Stomach smooth muscle (tissue), 2 donors: ENCODE data around the gene CD81.

Experiments used
- H3K27ac ChIP-seq: one replicate; pipeline ENCODE4 v1.7.0; 2013; ENCODE audit warnings: mild to moderate bottlenecking, low read length, inconsistent platforms
- H3K27me3 ChIP-seq, 2 donors: one replicate each; pipeline ENCODE4 v1.7.0; 2013; ENCODE audit warnings: low read length in 2 of 2; ENCODE audit not compliant: insufficient read depth in 2 of 2, control insufficient read depth in 1 of 2
- H3K36me3 ChIP-seq, 2 donors: one replicate each; pipeline ENCODE4 v1.7.0; 2013; ENCODE audit warnings: low read length in 2 of 2; ENCODE audit not compliant: control insufficient read depth in 2 of 2, insufficient read depth in 2 of 2
- H3K4me1 ChIP-seq: one replicate; pipeline ENCODE4 v1.7.0; 2013; ENCODE audit warnings: low read length; ENCODE audit not compliant: control insufficient read depth, insufficient read depth
- H3K4me3 ChIP-seq, 2 donors: one replicate each; pipeline ENCODE4 v1.7.0; 2013; ENCODE audit warnings: low read length in 2 of 2
- H3K9ac ChIP-seq, 2 donors: one replicate each; pipeline ENCODE4 v1.7.0; 2013; ENCODE audit warnings: low read length in 2 of 2, mild to moderate bottlenecking in 1 of 2
- H3K9me3 ChIP-seq, 2 donors: one replicate each; pipeline ENCODE4 v1.7.0; 2013; ENCODE audit warnings: low read length in 2 of 2; ENCODE audit not compliant: control insufficient read depth in 2 of 2
- donor health status: healthy.
- donor health status: Pancreatic carcinoma.

Gene CD81

GRCh38 chr11:2383852-2384804 lies 7.0 kb downstream of the CD81 start:
- Histone ChIP-seq H3K27me3 (no peaks in the 10 kb centered on the region), H3K9me3 (no peaks in the 10 kb centered on the region), H3K36me3 (peaks cover 0 to 4% of the 10 kb centered on the region in 2 donors), H3K27ac (peak overlapping the region; percentile 94), H3K9ac (peak overlapping the region in 1 of 2 donors; percentile 17), H3K4me1 (peaks cover 95% of the 10 kb centered on the region), H3K4me3 (peak overlapping the region; percentile 37 to 59)

GRCh38 chr11:2385156-2386151 lies 8.3 kb downstream of the CD81 start:
- peak overlapping the region; percentile 36 to 59 for H3K4me3 ChIP-seq
- H3K9ac ChIP-seq: peak overlapping the region in 1 of 2 donors; percentile 62
- peak overlapping the region; percentile 94 for H3K27ac ChIP-seq

GRCh38 chr11:2386591-2386990 lies 9.5 kb downstream of the CD81 start:
- peaks cover 2 to 7% of the 10 kb centered on the region in 2 donors for H3K36me3 ChIP-seq
- H3K9me3 ChIP-seq: no peaks in the 10 kb centered on the region
- peak overlapping the region; percentile 31 to 44 for H3K4me3 ChIP-seq
- no peaks in the 10 kb centered on the region for H3K27me3 ChIP-seq
- peak overlapping the region; percentile 58 to 62 for H3K9ac ChIP-seq
- H3K27ac ChIP-seq: peak overlapping the region; percentile 94
- peaks cover 96% of the 10 kb centered on the region for H3K4me1 ChIP-seq

More at GRCh38 chr11:2385156-2386151, 8.3 kb downstream of the CD81 start:
- Histone ChIP-seq H3K27me3 (no peaks in the 10 kb centered on the region), H3K4me1 (peaks cover 97% of the 10 kb centered on the region), H3K36me3 (peaks cover 0 to 6% of the 10 kb centered on the region in 2 donors), H3K9me3 (no peaks in the 10 kb centered on the region)

GRCh38 chr11:2387266-2387987 lies 10.3 kb downstream of the CD81 start:
- Histone ChIP-seq H3K27ac (peak overlapping the region; percentile 94), H3K36me3 (peaks cover 3 to 11% of the 10 kb centered on the region in 2 donors), H3K4me1 (peaks cover 96% of the 10 kb centered on the region), H3K9ac (peak overlapping the region; percentile 58 to 62), H3K4me3 (peak overlapping the region in 1 of 2 donors; percentile 44), H3K27me3 (no peaks in the 10 kb centered on the region), H3K9me3 (no peaks in the 10 kb centered on the region)

GRCh38 chr11:2388431-2389376 lies 11.6 kb downstream of the CD81 start:
- peak overlapping the region; percentile 94 for H3K27ac ChIP-seq
- peak overlapping the region; percentile 47 to 60 for H3K9ac ChIP-seq
- H3K36me3 ChIP-seq: peaks cover 4 to 11% of the 10 kb centered on the region in 2 donors
- H3K4me3 ChIP-seq: peak overlapping the region in 1 of 2 donors; percentile 49
- no peaks in the 10 kb centered on the region for H3K27me3 ChIP-seq
- no peaks in the 10 kb centered on the region for H3K9me3 ChIP-seq
- peaks cover 93% of the 10 kb centered on the region for H3K4me1 ChIP-seq

GRCh38 chr11:2389377-2390026 lies 12.4 kb downstream of the CD81 start:
- Histone ChIP-seq H3K4me1 (peaks cover 90% of the 10 kb centered on the region), H3K27ac (peak overlapping the region; percentile 94), H3K9me3 (no peaks in the 10 kb centered on the region), H3K9ac (peak overlapping the region; percentile 36 to 57), H3K4me3 (peak overlapping the region; percentile 25 to 49), H3K27me3 (no peaks in the 10 kb centered on the region), H3K36me3 (peaks cover 11 to 15% of the 10 kb centered on the region in 2 donors)

GRCh38 chr11:2390091-2390724 lies 13.1 kb downstream of the CD81 start:
- Histone ChIP-seq H3K4me1 (peaks cover 86% of the 10 kb centered on the region), H3K9me3 (no peaks in the 10 kb centered on the region), H3K27me3 (no peaks in the 10 kb centered on the region), H3K36me3 (peaks cover 12 to 13% of the 10 kb centered on the region in 2 donors), H3K4me3 (peak overlapping the region; percentile 40 to 49), H3K27ac (peak overlapping the region; percentile 94), H3K9ac (peak overlapping the region; percentile 47 to 61)

- peak overlapping the region; percentile 60 to 61 for H3K9ac ChIP-seq
- peak overlapping the region; percentile 94 for H3K27ac ChIP-seq
- peaks cover 16 to 17% of the 10 kb centered on the region in 2 donors for H3K36me3 ChIP-seq
- H3K4me1 ChIP-seq: peaks cover 81% of the 10 kb centered on the region
- H3K9me3 ChIP-seq: no peaks in the 10 kb centered on the region
- peak overlapping the region; percentile 40 to 49 for H3K4me3 ChIP-seq
- no peaks in the 10 kb centered on the region for H3K27me3 ChIP-seq
These were observed 13.6 kb downstream of the CD81 start for GRCh38 chr11:2390725-2391151.
